Psoas muscle (tissue), 8 donors: ENCODE results near the gene LRRTM4. TPM values are rescaled to one million over a fixed set of nuclear protein-coding genes. Genes with fewer than 3 reads are reported as not detected.

Experiments used
- ATAC-seq, 4 donors: fragments of 200-7000 bp; cut with Tn5 transposase; one replicate each; pipeline ENCODE4 v1.9.1; 2020; ENCODE audit warnings: moderate library complexity in 3 of 4, mild to moderate bottlenecking in 2 of 4
- DNase-seq, 2 donors: peaks; one replicate each; pipeline ENCODE4 v3.0.0-alpha.2; 2020
- H3K27ac ChIP-seq: fragments of 200-600 bp; one replicate; pipeline ENCODE4 v1.8.0; 2022
- H3K27me3 ChIP-seq, 3 donors: fragments of 200-600 bp in 1 of 3; one replicate each; pipeline versions ENCODE4 v1.6.1 to v1.8.0; 2013 to 2022; ENCODE audit warnings: low read length in 2 of 3, mild to moderate bottlenecking in 2 of 3, moderate library complexity in 1 of 3; ENCODE audit not compliant: insufficient read depth in 3 of 3
- H3K36me3 ChIP-seq, 2 donors: fragments of 200-600 bp in 1 of 2; one replicate each; pipeline versions ENCODE4 v1.6.1 to v1.8.0; 2013 to 2022; ENCODE audit warnings: low read depth in 1 of 2, mild to moderate bottlenecking in 1 of 2, moderate library complexity in 1 of 2; ENCODE audit not compliant: insufficient read depth in 1 of 2
- H3K4me1 ChIP-seq: fragments of 200-600 bp; one replicate; pipeline ENCODE4 v1.8.0; 2022
- H3K4me3 ChIP-seq: fragments of 200-600 bp; one replicate; pipeline ENCODE4 v1.8.0; 2022; ENCODE audit warnings: mild to moderate bottlenecking
- H3K9me3 ChIP-seq: fragments of 200-600 bp; one replicate; pipeline ENCODE4 v1.8.0; 2022
- WGBS, 3 donors: extraction: QIAGEN DNeasy Blood & Tissue Kit; methylation state at CpG; one replicate each; pipeline versions ENCODE4 v1.1.6 to v1.1.7; 2013; 5-methylcytosine and 5-hydroxymethylcytosine counted together
- intact Hi-C, 2 donors: fragments of 100-400 bp; cut with DNase I; formaldehyde crosslinking; loops; one replicate each; pipeline versions ENCODE4 v1.11.0 to v1.14.2; 2022
- polyA plus RNA-seq, 3 donors: library from polyadenylated mRNA; stranded (reverse); fragments of 200-250 nt; gene quantifications; one replicate each; pipeline ENCODE4 v1.2.3, GENCODE V29; 2013
- total RNA-seq, 4 donors: library from RNA; stranded (reverse); fragmentation: NEBNext Ultra II Directional in 2 of 4; extraction: Animal tissue kit (Norgen Biotek cat#: 25700) in 2 of 4; gene quantifications; one replicate each; pipeline versions ENCODE4 v1.2.1 to v1.2.4, GENCODE V29; 2021 to 2023
- TF ChIP-seq, protein P1 (sequence below): fragments of 200-600 bp; IDR thresholded peaks from one replicate; pipeline ENCODE4 v1.8.0; 2022; ENCODE audit warnings: antibody characterized with exemption
- donor health status: healthy with polysubstance abuse.
- donor health status: DM: no; HTN: no; CAD: no; lungs with moderate emphysema.
- donor health status: Bipolar disorder and iron deficiency.
- donor health status: healthy.
- donor health status: DM: yes; HTN: yes; CAD: no.
- donor health status: DM: no; HTN: no; CAD: no.
- donor health status: DM: no; HTN: no; CAD: no.
- donor health status: DM: yes; HTN: yes; CAD: no.

Gene LRRTM4
- total and polyA plus RNA-seq, 7 donors = 0.03 to 0.86 (median 0.25) TPM; not detected in 1

DNA sequence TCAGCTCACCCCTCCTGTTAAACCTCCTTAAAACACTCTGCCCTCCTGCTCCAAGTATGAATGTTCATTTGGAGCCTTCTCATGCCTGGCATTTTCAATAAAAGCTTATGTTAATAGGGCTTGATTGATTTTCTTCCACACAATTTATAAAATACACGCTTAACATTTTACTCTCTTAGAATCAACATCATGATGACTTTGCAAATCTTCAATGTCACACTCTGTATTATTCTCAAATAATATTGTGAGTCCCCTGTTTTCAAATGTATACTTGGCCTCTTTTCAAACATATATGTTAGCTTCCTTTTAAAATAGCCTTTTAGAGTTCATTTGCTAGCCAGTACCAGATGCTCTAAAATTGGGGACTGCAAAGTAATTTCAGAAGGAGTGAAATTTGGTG, 520.3 kb downstream of the LRRTM4 start:
- Histone ChIP-seq H3K27ac (no peak overlapping the region), H3K4me3 (no peak overlapping the region), H3K4me1 (no peaks in the 10 kb centered on the region), H3K36me3 (no peaks in the 10 kb centered on the region), H3K9me3 (no peaks in the 10 kb centered on the region), H3K27me3 (no peaks in the 10 kb centered on the region)
- DNase-seq (no peak), ATAC-seq (no peak)
- TF ChIP-seq, protein P1, sequence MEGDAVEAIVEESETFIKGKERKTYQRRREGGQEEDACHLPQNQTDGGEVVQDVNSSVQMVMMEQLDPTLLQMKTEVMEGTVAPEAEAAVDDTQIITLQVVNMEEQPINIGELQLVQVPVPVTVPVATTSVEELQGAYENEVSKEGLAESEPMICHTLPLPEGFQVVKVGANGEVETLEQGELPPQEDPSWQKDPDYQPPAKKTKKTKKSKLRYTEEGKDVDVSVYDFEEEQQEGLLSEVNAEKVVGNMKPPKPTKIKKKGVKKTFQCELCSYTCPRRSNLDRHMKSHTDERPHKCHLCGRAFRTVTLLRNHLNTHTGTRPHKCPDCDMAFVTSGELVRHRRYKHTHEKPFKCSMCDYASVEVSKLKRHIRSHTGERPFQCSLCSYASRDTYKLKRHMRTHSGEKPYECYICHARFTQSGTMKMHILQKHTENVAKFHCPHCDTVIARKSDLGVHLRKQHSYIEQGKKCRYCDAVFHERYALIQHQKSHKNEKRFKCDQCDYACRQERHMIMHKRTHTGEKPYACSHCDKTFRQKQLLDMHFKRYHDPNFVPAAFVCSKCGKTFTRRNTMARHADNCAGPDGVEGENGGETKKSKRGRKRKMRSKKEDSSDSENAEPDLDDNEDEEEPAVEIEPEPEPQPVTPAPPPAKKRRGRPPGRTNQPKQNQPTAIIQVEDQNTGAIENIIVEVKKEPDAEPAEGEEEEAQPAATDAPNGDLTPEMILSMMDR = no peak
- 94 to 100% (median 95%) methylated on average over 1 of the region's 1 CpG for WGBS, 3 donors
- intact Hi-C loops = no loop called here

DNA sequence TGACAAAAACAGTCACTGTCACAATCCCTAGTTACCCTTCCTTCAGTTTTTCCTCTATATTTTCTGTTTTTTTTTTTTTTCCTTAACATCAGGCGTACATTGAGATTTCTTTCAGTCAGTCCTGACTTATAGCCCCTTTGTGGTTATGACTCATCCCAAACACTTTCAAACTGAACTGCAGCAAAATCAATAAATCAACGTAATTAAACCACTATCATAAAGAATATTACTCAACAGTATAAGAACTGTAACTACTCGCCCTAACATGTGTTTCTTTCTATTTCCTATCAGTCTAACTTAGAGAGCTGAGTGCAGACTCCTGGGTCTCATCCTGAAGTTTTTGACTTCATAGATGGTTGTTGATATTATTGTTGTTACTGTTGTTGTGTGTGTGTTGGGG, 523.5 kb downstream of the LRRTM4 start:
- intact Hi-C loops = no loop called here
- TF ChIP-seq, protein P1 = no peak
- Histone ChIP-seq H3K4me3 (no peak overlapping the region), H3K36me3 (no peaks in the 10 kb centered on the region), H3K4me1 (no peaks in the 10 kb centered on the region), H3K27me3 (no peaks in the 10 kb centered on the region), H3K27ac (no peak overlapping the region), H3K9me3 (no peaks in the 10 kb centered on the region)
- DNase-seq = no peak
- 56 to 77% (median 68%) methylated on average over 3 of the region's 3 CpGs for WGBS, 3 donors
- ATAC-seq = no peak

DNA sequence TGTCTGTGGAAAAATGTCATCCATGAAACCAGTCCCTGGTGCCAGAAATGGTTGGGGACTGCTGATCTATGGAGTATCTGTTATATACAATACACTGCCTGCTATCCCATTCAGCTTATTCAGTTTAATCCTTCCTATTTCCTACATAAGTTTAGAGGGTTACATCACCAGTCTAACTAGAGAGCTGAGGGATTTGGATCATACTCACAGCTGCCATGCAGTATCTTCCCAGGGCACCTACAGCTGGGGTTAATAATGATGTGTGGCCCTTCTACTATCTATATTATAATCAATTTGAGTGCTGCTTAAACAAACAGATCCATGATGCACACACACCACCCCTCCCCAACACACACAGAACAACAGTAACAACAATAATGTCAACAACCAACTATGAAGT, 524.0 kb downstream of the LRRTM4 start:
- Histone ChIP-seq H3K9me3 (no peaks in the 10 kb centered on the region), H3K4me1 (no peaks in the 10 kb centered on the region), H3K4me3 (no peak overlapping the region), H3K27ac (no peak overlapping the region), H3K36me3 (no peaks in the 10 kb centered on the region), H3K27me3 (no peaks in the 10 kb centered on the region)
- DNase-seq (no peak), ATAC-seq (no peak)
- intact Hi-C loops = no loop called here
- TF ChIP-seq, protein P1 = no peak

DNA sequence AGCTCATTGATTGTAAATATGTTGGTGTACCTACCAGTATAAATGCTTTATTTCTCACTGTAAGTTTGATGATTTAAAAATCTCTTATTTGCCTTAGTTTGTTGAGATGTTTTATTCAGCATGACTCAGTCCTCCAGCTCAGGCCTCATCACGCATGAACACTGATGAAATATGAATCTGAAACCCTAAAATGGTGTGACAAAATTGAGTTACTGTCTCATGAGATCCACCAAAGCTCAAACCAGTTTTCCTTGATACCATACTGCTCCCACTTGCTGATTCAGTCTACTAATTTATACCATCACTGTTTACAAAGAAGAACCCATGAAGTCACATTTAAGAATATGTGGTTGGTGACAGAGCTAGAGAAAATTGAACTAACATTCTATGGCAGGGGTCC, 524.9 kb downstream of the LRRTM4 start:
- ATAC-seq = no peak
- TF ChIP-seq, protein P1 = no peak
- no peak overlapping the region for H3K27ac ChIP-seq
- H3K27me3 ChIP-seq = no peaks in the 10 kb centered on the region
- intact Hi-C loops = no loop called here
- H3K4me3 ChIP-seq = no peak overlapping the region
- no peaks in the 10 kb centered on the region for H3K36me3 ChIP-seq
- 67 to 77% (median 70%) methylated on average over 1 of the region's 1 CpG for WGBS, 3 donors
- H3K4me1 ChIP-seq = no peaks in the 10 kb centered on the region
- H3K9me3 ChIP-seq = no peaks in the 10 kb centered on the region
- DNase-seq = no peak

DNA sequence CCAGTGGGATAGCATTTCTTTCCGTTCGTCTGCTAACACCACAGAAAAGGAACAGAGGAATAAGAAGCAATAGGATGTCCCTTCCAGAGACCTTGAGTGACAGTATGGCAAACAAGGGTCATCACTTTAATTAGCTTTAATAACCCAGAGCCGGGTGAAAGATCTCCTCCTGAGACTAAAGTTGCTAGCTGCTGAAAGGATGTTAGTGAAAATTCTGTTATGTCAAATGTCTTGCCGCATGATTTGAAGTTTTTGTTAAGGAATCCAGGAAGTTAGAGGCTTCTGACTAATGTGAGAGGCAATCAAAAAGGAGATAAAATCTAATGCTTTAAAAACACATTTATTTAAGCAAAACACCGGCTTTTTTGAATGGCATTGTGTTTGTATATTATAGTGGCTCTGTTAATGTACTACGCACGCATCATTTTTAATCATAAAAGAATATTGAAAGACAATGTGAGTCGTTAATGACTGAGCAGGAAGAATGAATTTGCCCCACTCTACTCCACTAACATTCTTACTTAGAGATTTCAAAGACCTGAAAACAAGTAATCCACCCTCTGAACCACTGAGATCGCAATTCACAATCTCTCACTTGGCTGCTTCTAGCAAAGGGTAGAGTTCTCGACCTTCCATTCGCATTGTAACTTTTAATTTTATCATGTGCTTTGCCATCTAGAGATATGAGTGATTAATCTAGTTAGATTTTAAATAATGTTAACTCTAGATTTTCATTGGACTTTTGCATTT, 536.6 kb downstream of the LRRTM4 start:
- no peaks in the 10 kb centered on the region for H3K36me3 ChIP-seq
- intact Hi-C loops = no loop called here
- 50 to 53% (median 52%) methylated on average over 11 of the region's 11 CpGs for WGBS, 3 donors
- ATAC-seq (no peak), DNase-seq (no peak)
- no peak overlapping the region for H3K4me3 ChIP-seq
- H3K9me3 ChIP-seq = no peaks in the 10 kb centered on the region
- no peaks in the 10 kb centered on the region for H3K4me1 ChIP-seq
- no peaks in the 10 kb centered on the region for H3K27me3 ChIP-seq
- TF ChIP-seq, protein P1 = no peak
- no peak overlapping the region for H3K27ac ChIP-seq
